Adrenal gland (tissue), 12 donors: Measurements from ENCODE around the gene PARD3B. TPM values are rescaled to one million over a fixed set of nuclear protein-coding genes. Genes with fewer than 3 reads are reported as not detected.

ENCODE experiments used
- DNase-seq, 7 donors: peaks; one replicate each; pipeline ENCODE4 v3.0.0-alpha.2; 2019 to 2020
- H3K27ac ChIP-seq, 5 donors: fragments of 200-600 bp; sonication (generic) in 4 of 5; 1 replicate in 3 of 5; 2 replicates in 2 of 5; pipeline versions ENCODE4 v1.5.1 to v1.8.0; 2016 to 2020; ENCODE audit warnings: mild to moderate bottlenecking in 1 of 5
- H3K27me3 ChIP-seq: fragments of 200-600 bp; 2 replicates; pipeline ENCODE4 v1.8.0; 2021
- H3K36me3 ChIP-seq, 2 donors: fragments of 200-600 bp; replicated peaks in 1 of 2; 1 replicate in 1 of 2; 2 replicates in 1 of 2; pipeline versions ENCODE4 v1.5.1 to v1.8.0; 2018 to 2022
- H3K4me1 ChIP-seq, 2 donors: fragments of 200-600 bp; replicated peaks in 1 of 2; 1 replicate in 1 of 2; 2 replicates in 1 of 2; pipeline versions ENCODE4 v1.5.1 to v1.8.0; 2018 to 2021
- H3K4me3 ChIP-seq, 4 donors: fragments of 200-600 bp; sonication (generic) in 3 of 4; one replicate each; pipeline ENCODE4 v1.5.1; 2016 to 2018
- H3K9me3 ChIP-seq, 3 donors: fragments of 200-600 bp; sonication (generic) in 1 of 3; replicated peaks in 1 of 3; 1 replicate in 2 of 3; 2 replicates in 1 of 3; pipeline versions ENCODE4 v1.5.1 to v1.8.0; 2016 to 2021
- POLR2A ChIP-seq, 2 donors: fragments of 450-650 bp; IDR thresholded peaks; one replicate each; pipeline ENCODE4 v1.6.1; 2017; ENCODE audit warnings: antibody characterized with exemption in 2 of 2, mild to moderate bottlenecking in 2 of 2, moderate library complexity in 1 of 2
- WGBS, 4 donors: extraction: QIAGEN DNeasy Blood & Tissue Kit in 2 of 4; methylation state at CpG; one replicate each; pipeline versions ENCODE4 v1.1.5 to v1.1.7; 2013 to 2017; 5-methylcytosine and 5-hydroxymethylcytosine counted together
- intact Hi-C, 2 donors: fragments of 100-400 bp; cut with DNase I; formaldehyde crosslinking; loops; one replicate each; pipeline versions ENCODE4 v1.14.1 to v1.15.0; 2022 to 2023
- polyA plus RNA-seq, 3 donors: library from polyadenylated mRNA; stranded (reverse); fragments of 200-250 nt in 2 of 3; fragments of 350-450 nt in 1 of 3; fragmentation: Illumina TruSeq in 1 of 3; extraction: RNeasy Lipid Tissue Mini Kit (QIAGEN cat#74804) in 1 of 3; gene quantifications; one replicate each; pipeline ENCODE4 v1.2.3, GENCODE V29; 2013 to 2014
- total RNA-seq, 9 donors: library from RNA; depleted of rRNA in 4 of 9; stranded (reverse); fragments of >200 nt in 4 of 9; fragments of 120-200 nt in 1 of 9; fragmentation: NEBNext Ultra II Directional in 1 of 9; extraction: Animal tissue kit (Norgen Biotek cat#: 25700) in 1 of 9; gene quantifications; one replicate each; pipeline versions ENCODE4 v1.1.0 to v1.2.4, GENCODE V29; 2013 to 2023
- TF ChIP-seq, protein P1 (sequence below), 6 experiments: fragments of 450-650 bp in 4 of 6; fragments of 200-600 bp in 2 of 6; sonication (generic) in 1 of 6; IDR thresholded peaks; 1 replicate in 5 of 6; 2 replicates in 1 of 6; pipeline versions ENCODE4 v1.5.1 to v1.8.0; 2016 to 2021; ENCODE audit warnings: antibody characterized with exemption in 6 of 6, mild to moderate bottlenecking in 2 of 6, moderate library complexity in 1 of 6
- donor health status: healthy with polysubstance abuse.
- donor health status: Bipolar disorder and iron deficiency.
- donor health status: DM: yes; HTN: yes; CAD: no.
- donor health status: DM: no; HTN: no; CAD: no.
- donor health status: DM: no; HTN: no; CAD: no.
- donor health status: DM: yes; HTN: yes; CAD: no.

The PARD3B gene
- total and polyA plus RNA-seq, 12 donors, result 1.9 to 20.4 (median 9.5) TPM

DNA sequence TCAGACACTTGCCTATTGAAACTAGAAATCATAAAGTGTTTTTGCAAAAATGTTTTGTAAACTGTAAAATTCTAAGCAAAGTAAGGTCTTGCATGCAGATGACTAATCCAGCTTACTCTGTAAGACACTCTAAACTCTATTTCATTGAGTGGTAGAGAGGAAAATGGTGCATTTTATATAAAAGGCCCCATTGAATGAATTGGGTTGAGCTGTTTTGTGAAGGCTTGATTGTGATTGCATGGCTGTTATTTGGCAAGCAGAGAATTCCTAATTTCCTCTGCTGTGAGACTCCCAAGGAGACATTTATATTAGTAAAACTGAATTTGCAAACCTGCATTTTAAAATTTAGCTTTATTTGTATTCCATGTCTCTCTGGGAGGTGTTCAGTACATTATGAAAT lies 234.5 kb downstream of the PARD3B start:
- Histone ChIP-seq H3K36me3 (no peaks in the 10 kb centered on the region), H3K27ac (no peak overlapping the region), H3K27me3 (no peaks in the 10 kb centered on the region), H3K9me3 (no peaks in the 10 kb centered on the region), H3K4me1 (peaks cover 0 to 6% of the 10 kb centered on the region in 2 donors), H3K4me3 (no peak overlapping the region)
- TF ChIP-seq, protein P1, sequence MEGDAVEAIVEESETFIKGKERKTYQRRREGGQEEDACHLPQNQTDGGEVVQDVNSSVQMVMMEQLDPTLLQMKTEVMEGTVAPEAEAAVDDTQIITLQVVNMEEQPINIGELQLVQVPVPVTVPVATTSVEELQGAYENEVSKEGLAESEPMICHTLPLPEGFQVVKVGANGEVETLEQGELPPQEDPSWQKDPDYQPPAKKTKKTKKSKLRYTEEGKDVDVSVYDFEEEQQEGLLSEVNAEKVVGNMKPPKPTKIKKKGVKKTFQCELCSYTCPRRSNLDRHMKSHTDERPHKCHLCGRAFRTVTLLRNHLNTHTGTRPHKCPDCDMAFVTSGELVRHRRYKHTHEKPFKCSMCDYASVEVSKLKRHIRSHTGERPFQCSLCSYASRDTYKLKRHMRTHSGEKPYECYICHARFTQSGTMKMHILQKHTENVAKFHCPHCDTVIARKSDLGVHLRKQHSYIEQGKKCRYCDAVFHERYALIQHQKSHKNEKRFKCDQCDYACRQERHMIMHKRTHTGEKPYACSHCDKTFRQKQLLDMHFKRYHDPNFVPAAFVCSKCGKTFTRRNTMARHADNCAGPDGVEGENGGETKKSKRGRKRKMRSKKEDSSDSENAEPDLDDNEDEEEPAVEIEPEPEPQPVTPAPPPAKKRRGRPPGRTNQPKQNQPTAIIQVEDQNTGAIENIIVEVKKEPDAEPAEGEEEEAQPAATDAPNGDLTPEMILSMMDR (IDR thresholded peaks at IDR 0.05), result no peak
- TF ChIP-seq POLR2A (IDR thresholded peaks at IDR 0.05), result no peak
- no peak for DNase-seq
- intact Hi-C loops, result no loop called here

GRCh38 chr2:204781941-204782340 lies 236.7 kb downstream of the PARD3B start:
- DNase-seq, result no peak
- 81 to 93% (median 91%) methylated on average over 1 of the region's 1 CpG for WGBS, 4 donors
- no peaks in the 10 kb centered on the region for H3K36me3 ChIP-seq
- intact Hi-C loops, result no loop called here
- H3K4me3 ChIP-seq, result no peak overlapping the region
- H3K27ac ChIP-seq, result no peak overlapping the region
- H3K4me1 ChIP-seq, result peaks cover 0 to 2% of the 10 kb centered on the region in 2 donors
- no peaks in the 10 kb centered on the region for H3K27me3 ChIP-seq
- H3K9me3 ChIP-seq, result no peaks in the 10 kb centered on the region
- TF ChIP-seq, protein P1 (IDR thresholded peaks at IDR 0.05), result no peak
- TF ChIP-seq POLR2A (IDR thresholded peaks at IDR 0.05), result no peak

GRCh38 chr2:204790076-204790475 lies 244.8 kb downstream of the PARD3B start:
- 90 to 96% (median 96%) methylated on average over 2 to 3 of the region's 3 CpGs for WGBS, 4 donors
- no peaks in the 10 kb centered on the region for H3K36me3 ChIP-seq
- no peaks in the 10 kb centered on the region for H3K4me1 ChIP-seq
- intact Hi-C loops, result no loop called here
- no peaks in the 10 kb centered on the region for H3K27me3 ChIP-seq
- no peak for DNase-seq
- no peaks in the 10 kb centered on the region for H3K9me3 ChIP-seq
- TF ChIP-seq POLR2A (IDR thresholded peaks at IDR 0.05), result no peak
- no peak overlapping the region for H3K27ac ChIP-seq
- no peak overlapping the region for H3K4me3 ChIP-seq

- no peak for DNase-seq
- Histone ChIP-seq H3K4me1 (no peaks in the 10 kb centered on the region), H3K36me3 (no peaks in the 10 kb centered on the region), H3K9me3 (no peaks in the 10 kb centered on the region), H3K4me3 (no peak overlapping the region), H3K27me3 (no peaks in the 10 kb centered on the region), H3K27ac (no peak overlapping the region)
- TF ChIP-seq, protein P1 (IDR thresholded peaks at IDR 0.05), result no peak
- TF ChIP-seq POLR2A (IDR thresholded peaks at IDR 0.05), result no peak
- intact Hi-C loops, result no loop called here
Observed at GRCh38 chr2:204791230-204791629, 246.0 kb downstream of the PARD3B start.

DNA sequence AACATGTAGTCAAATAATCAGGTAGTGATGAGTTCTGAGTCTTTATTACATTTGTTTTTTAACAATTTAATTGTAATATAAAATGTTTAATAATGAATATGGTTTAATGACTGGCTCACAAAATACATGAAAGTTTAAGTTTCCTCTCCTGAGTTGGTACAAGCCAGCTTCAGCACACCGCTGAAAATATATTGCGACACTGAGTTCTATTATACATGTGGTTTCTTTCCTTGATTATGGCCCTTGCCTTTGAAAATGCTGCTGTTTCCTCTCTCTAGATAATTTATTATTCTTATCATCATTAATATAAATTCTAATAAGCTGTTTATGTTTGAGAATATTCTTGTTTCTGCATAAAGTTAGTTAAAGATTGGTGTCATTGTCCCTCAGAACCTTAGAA lies 249.3 kb downstream of the PARD3B start:
- H3K4me3 ChIP-seq, result no peak overlapping the region
- TF ChIP-seq, protein P1 (IDR thresholded peaks at IDR 0.05), result no peak
- no peak for TF ChIP-seq POLR2A (IDR thresholded peaks at IDR 0.05)
- intact Hi-C loops, result no loop called here
- no peaks in the 10 kb centered on the region for H3K27me3 ChIP-seq
- H3K4me1 ChIP-seq, result no peaks in the 10 kb centered on the region
- no peaks in the 10 kb centered on the region for H3K36me3 ChIP-seq
- WGBS, 4 donors, result 94 to 98% (median 96%) methylated on average over 2 of the region's 2 CpGs
- DNase-seq, result no peak
- no peak overlapping the region for H3K27ac ChIP-seq
- H3K9me3 ChIP-seq, result no peaks in the 10 kb centered on the region
